Activated CD4-positive, alpha-beta T cell treated with anti-CD3 and anti-CD28 coated beads, Interleukin-2, amount 10 ng/mL, durations not matched to agents 24 days and 14 days (primary cell): ENCODE data around the gene SCAF1. TPM values are rescaled to one million over a fixed set of nuclear protein-coding genes. Genes with fewer than 3 reads are reported as not detected.
"Not testable (repeated sequence)": the region's sequence is repeated elsewhere in the genome, so short reads cannot be mapped to it uniquely, and the experiment has no call there.

ENCODE experiments used
- DNase-seq: peaks from one replicate; pipeline ENCODE4 v3.0.0; 2022
- H3K27ac Mint-ChIP-seq: one replicate; pipeline ENCODE4 v1.8.0; 2022; ENCODE audit warnings: mild to moderate bottlenecking, mixed read lengths
- H3K27me3 Mint-ChIP-seq: one replicate; pipeline ENCODE4 v1.8.0; 2022; ENCODE audit warnings: mixed read lengths
- H3K36me3 Mint-ChIP-seq: one replicate; pipeline ENCODE4 v1.8.0; 2022; ENCODE audit warnings: low read depth, mild to moderate bottlenecking, mixed read lengths
- H3K4me1 Mint-ChIP-seq: one replicate; pipeline ENCODE4 v1.8.0; 2021; ENCODE audit warnings: mixed read lengths
- H3K4me3 Mint-ChIP-seq: one replicate; pipeline ENCODE4 v1.8.0; 2022; ENCODE audit warnings: mild to moderate bottlenecking, moderate library complexity, mixed read lengths
- H3K9me3 Mint-ChIP-seq: one replicate; pipeline ENCODE4 v1.8.0; 2021; ENCODE audit warnings: mixed read lengths
- intact Hi-C: fragments of 100-400 bp; cut with micrococcal nuclease; formaldehyde crosslinking; loops from one replicate; pipeline ENCODE4 v1.15.1; 2023
- total RNA-seq: library from RNA; stranded (reverse); gene quantifications from 2 replicates; pipeline ENCODE4 v1.2.3, GENCODE V29; 2022

SCAF1 gene
- total RNA-seq, 1 donor from 2014 or later: 84.9 TPM

DNA sequence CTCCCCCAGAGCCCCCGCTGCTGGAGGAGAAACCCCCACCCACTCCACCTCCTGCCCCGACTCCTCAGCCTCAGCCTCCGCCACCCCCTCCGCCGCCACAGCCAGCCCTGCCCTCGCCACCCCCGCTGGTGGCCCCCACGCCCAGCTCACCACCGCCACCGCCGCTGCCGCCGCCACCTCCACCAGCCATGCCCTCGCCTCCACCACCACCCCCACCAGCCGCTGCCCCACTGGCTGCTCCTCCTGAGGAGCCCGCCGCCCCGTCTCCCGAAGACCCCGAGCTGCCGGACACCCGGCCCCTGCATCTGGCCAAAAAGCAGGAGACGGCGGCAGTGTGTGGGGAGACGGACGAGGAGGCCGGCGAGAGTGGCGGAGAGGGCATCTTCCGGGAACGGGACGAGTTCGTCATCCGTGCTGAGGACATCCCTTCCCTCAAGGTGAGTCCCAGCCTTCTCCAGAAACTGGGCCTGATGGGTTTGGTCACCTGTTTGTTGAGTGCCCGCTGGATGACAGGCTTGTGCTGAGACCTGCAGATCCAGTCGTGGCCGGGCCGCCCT, 40.4 kb upstream of the SCAF1 start:
- intact Hi-C loops: no loop called here
- no peak for DNase-seq
- Mint-ChIP-seq H3K27ac (no peak overlapping the region), H3K36me3 (peaks cover 41% of the 10 kb centered on the region), H3K9me3 (no peaks in the 10 kb centered on the region), H3K4me1 (peaks cover 5% of the 10 kb centered on the region), H3K27me3 (no peaks in the 10 kb centered on the region), H3K4me3 (no peak overlapping the region)

DNA sequence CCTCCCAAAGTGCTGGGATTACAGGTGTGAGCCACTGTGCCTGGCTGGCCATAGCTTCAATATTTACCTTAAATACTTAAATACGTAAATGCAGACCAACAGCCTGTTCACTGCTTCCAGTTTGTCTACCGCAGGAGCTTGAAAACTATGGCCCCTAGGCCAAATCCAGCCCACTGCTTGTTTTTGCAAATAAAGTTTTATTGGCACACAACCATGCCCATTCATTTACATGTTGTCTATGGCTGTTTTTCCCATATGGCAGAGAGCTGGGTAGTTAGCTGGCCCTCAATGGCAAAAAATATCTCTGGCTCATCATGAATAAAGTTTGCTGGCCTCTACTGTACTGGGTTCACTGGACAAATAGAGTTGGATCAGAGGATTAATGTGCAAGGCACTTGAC, 39.2 kb upstream of the SCAF1 start:
- no peak overlapping the region for H3K27ac Mint-ChIP-seq
- H3K36me3 Mint-ChIP-seq: peaks cover 48% of the 10 kb centered on the region
- no peaks in the 10 kb centered on the region for H3K27me3 Mint-ChIP-seq
- DNase-seq: no peak
- no peak overlapping the region for H3K4me3 Mint-ChIP-seq
- intact Hi-C loops: no loop called here
- no peaks in the 10 kb centered on the region for H3K9me3 Mint-ChIP-seq
- peaks cover 5% of the 10 kb centered on the region for H3K4me1 Mint-ChIP-seq

DNA sequence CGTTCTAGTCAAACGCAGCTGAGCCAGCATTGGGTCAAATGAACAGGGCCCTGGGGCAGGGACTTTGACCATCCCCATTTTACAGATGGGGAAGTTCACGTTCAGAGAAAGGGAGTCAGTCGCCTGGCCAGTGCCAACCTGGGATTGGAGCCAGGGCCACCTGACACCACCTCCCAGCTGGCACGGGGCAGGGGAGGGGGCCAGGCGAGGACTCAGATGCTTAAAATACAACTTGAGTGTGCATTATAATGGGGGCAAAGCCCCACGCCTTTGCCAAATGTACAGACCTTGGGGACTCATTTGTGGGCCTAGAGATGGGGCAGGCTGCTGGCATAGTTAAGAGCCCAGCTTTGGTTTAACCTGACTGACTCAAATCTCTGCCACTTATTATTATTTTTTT, 36.4 kb upstream of the SCAF1 start:
- intact Hi-C loops: no loop called here
- Mint-ChIP-seq H3K4me3 (no peak overlapping the region), H3K9me3 (no peaks in the 10 kb centered on the region), H3K27me3 (no peaks in the 10 kb centered on the region), H3K4me1 (peaks cover 3% of the 10 kb centered on the region), H3K36me3 (peaks cover 42% of the 10 kb centered on the region), H3K27ac (no peak overlapping the region)
- DNase-seq: no peak

DNA sequence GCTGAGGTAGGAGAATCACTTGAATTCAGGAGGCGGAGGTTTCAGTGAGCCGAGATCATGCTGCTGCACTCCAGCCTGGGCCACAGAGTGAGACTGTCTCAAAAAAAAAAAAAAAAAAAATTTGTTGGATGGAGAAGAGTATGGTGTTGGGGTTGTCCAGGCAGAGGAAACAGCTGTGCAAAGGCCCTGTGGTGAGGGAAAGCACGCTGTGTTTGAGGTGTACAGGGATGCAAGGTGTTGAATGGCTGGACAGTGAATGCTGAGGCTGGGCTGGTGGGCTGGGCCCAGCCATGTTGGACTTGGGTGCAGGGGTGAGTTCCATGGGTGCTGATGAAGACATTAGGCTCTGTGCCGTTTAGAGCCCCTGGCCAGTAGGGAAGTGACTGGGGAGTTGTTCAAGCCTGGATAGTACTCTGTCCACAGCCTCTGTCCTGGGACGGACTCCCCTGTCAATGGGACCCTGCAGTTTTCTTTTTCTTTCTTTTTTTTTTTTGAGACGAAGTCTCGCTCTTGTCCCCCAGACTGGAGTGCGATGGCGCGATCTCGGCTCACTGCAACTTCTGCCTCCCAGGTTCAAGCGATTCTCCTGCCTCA, 32.4 kb upstream of the SCAF1 start:
- Mint-ChIP-seq H3K27ac (no peak overlapping the region), H3K9me3 (no peaks in the 10 kb centered on the region), H3K27me3 (no peaks in the 10 kb centered on the region), H3K4me3 (no peak overlapping the region), H3K4me1 (peaks cover 9% of the 10 kb centered on the region), H3K36me3 (peaks cover 30% of the 10 kb centered on the region)
- intact Hi-C loops: no loop called here
- no peak for DNase-seq

DNA sequence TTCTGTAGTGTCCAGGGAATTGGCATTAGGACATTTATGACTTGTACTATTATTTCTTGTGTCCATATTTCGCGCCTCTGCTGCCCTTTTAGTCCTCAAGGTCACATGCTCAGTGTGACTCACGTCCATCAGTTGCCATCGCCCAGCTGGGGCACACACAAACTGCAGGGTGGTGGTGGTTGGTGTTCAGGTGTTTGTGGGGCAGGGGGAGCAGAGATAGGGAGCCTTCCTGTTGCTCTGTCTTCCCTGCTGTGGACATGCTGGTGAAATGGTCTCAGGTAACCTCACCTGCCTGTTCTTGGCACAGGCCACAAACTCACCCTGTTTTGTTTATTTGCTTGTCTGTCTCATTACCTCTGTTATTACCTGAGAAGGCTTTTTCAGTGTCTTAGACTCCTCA, 28.6 kb upstream of the SCAF1 start:
- no peak for DNase-seq
- Mint-ChIP-seq H3K36me3 (peaks cover 53% of the 10 kb centered on the region), H3K9me3 (no peaks in the 10 kb centered on the region), H3K27me3 (no peaks in the 10 kb centered on the region), H3K4me3 (no peak overlapping the region), H3K4me1 (peaks cover 9% of the 10 kb centered on the region), H3K27ac (no peak overlapping the region)
- intact Hi-C loops: no loop called here

DNA sequence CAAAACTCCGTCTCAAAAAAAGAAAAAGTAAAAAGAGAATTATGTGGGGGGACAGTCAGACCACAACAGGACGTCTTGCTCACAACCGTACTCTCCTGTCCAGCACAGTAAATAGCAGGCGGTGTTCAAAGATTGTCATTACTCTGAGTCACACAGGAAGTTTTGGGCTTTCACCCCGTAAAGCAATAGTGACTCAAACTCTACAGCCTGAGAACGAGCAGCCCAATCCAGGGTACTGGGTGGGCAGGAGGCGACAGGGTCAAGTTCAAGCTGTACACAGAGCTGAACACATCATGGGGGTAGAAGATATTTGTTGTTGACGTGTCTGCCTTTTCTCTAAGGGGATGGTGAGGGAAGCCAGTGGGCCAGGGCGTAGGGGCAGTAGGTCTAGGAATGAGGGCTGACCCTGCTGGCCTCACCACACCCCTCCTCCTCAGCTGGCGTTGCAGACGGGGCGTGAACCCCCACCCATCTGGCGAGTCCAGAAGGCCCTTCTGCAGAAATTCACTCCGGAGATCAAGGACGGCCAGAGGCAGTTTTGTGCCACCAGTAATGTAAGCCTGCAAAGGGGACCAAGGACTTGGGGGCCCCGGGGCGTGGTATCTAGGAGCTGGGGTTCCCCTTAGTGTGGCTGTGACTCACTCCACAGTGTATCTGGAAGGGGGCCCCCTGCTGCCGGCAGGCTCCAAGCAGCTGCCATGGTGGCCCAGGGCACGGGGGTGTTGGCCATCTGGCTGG, 27.7 kb upstream of the SCAF1 start:
- no peak overlapping the region for H3K4me3 Mint-ChIP-seq
- H3K27me3 Mint-ChIP-seq: no peaks in the 10 kb centered on the region
- intact Hi-C loops: no loop called here
- H3K27ac Mint-ChIP-seq: peak overlapping the region; percentile 55
- peaks cover 9% of the 10 kb centered on the region for H3K4me1 Mint-ChIP-seq
- peaks cover 53% of the 10 kb centered on the region for H3K36me3 Mint-ChIP-seq
- no peak for DNase-seq
- no peaks in the 10 kb centered on the region for H3K9me3 Mint-ChIP-seq

DNA sequence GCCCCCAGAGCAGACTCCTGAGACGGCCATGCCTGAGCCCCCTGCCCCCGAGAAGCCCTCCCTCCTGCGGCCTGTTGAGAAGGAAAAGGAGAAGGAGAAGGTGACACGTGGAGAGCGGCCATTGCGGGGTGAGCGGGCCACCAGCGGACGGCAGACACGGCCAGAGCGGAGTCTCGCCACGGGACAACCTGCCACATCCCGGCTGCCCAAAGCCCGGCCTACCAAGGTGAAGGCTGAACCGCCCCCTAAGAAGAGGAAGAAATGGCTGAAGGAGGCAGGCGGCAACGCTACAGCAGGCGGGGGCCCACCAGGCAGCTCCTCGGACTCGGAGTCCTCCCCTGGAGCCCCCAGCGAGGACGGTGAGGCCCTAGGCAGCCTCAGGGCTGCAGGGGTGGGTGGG, 26.1 kb upstream of the SCAF1 start:
- H3K36me3 Mint-ChIP-seq: peaks cover 51% of the 10 kb centered on the region
- intact Hi-C loops: no loop called here
- H3K9me3 Mint-ChIP-seq: no peaks in the 10 kb centered on the region
- no peak overlapping the region for H3K27ac Mint-ChIP-seq
- peaks cover 9% of the 10 kb centered on the region for H3K4me1 Mint-ChIP-seq
- no peak for DNase-seq
- no peaks in the 10 kb centered on the region for H3K27me3 Mint-ChIP-seq
- no peak overlapping the region for H3K4me3 Mint-ChIP-seq

DNA sequence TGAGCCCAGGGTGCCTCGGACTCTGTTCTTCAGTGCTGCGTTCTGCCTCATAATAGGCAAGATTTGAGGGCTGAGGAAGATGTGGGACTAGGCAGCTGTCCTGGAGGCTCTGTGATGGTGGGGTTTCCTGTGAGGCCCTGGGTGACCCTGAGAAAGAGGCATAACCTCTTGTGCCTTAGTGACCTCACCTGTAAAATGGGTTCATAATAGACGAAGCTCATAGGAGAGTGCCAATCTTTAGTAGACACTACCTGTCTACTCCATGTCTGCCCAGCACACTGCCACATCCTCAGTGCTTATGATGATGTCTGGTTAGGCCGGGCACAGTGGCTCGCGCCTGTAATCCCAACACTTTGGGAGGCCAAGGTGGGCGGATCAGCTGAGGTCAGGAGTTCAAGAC, 25.5 kb upstream of the SCAF1 start:
- intact Hi-C loops: no loop called here
- peaks cover 55% of the 10 kb centered on the region for H3K36me3 Mint-ChIP-seq
- no peak overlapping the region for H3K27ac Mint-ChIP-seq
- no peak for DNase-seq
- peaks cover 9% of the 10 kb centered on the region for H3K4me1 Mint-ChIP-seq
- H3K27me3 Mint-ChIP-seq: no peaks in the 10 kb centered on the region
- H3K9me3 Mint-ChIP-seq: no peaks in the 10 kb centered on the region
- H3K4me3 Mint-ChIP-seq: no peak overlapping the region

DNA sequence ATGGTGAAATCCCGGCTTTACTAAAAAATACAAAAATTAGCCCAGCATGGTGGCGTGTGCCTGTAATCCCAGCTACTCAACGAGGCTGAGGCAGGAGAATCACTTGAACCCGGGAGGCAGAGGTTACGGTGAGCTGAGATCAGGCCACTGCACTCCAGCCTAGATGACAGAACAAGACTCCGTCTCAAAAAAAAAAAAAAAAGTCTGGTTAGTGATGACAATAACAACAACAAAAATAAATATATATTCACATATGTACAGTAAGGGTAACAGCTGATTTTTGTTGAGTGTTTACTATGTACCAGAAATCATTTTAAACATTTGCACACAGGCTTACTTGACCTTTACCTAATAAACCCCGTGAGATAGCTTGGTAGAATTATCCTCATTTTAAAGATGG, 25.1 kb upstream of the SCAF1 start:
- H3K4me1 Mint-ChIP-seq: peaks cover 9% of the 10 kb centered on the region
- H3K4me3 Mint-ChIP-seq: no peak overlapping the region
- no peak overlapping the region for H3K27ac Mint-ChIP-seq
- peaks cover 58% of the 10 kb centered on the region for H3K36me3 Mint-ChIP-seq
- DNase-seq: no peak
- no peaks in the 10 kb centered on the region for H3K27me3 Mint-ChIP-seq
- intact Hi-C loops: no loop called here
- H3K9me3 Mint-ChIP-seq: no peaks in the 10 kb centered on the region

DNA sequence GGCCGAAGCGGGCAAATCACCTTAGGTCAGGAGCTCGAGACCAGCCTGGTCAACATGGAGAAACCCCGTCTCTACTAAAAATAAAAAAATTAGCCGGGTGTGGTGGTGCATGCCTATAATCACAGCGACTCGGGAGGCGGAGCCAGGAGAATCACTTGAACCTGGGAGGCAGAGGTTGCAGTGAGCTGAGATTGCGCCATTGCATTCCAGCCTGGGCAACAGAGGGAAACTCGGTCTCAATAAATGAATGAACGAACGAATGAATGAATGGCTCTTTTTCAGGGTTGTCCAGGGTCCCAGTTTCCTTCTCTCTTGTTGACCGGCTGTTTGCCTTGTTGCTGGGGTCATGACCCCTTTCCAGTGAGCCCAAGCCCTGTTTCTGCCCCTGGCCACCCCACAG, 24.1 kb upstream of the SCAF1 start:
- intact Hi-C loops, DNase-seq, H3K4me1 Mint-ChIP-seq, H3K4me3 Mint-ChIP-seq, H3K9me3 Mint-ChIP-seq, H3K27me3 Mint-ChIP-seq, H3K27ac Mint-ChIP-seq: not testable (repeated sequence)
- H3K36me3 Mint-ChIP-seq: peaks cover 59% of the 10 kb centered on the region

DNA sequence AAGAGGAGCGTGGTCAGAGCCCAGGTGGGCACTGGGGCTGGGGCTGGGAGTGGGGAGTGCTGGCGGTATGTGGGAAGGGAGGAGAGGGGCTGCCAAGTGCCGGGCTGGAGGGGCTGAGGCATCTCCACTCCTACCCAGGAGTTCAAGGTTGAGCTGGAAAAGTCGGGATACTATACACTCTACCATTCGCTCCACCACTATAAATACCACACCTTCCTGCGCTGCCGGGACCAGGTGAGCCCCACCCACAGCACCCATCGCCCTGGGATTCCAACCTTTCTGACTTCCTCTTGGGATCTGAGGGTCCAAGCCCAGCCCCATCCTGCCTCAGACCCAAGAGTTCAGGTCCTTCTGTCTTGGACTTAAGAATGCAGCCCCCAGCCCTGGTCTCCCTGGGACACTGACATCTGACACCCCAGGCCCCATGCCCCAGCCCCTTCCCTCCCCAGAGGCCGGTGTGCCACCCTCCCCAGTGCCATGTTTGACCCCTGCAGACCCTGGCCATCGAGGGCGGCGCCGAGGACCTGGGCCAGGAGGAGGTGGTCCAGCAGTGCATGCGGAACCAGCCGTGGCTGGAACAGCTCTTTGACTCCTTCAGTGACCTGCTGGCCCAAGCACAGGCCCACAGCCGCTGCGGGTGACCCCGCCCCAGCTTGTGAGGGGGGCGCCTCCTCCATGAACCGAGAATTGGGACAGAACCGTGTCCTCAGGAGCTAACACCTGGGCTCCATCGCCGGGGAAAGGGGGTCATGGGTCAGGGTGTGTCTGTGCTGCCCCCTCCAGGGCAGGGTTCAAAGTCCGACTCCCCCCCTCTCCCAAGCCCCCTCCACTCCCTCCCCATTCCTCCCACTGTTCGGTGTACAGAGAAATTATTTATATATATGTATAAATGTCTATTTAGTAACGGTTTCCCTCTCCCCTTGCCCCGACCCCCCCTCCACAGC, 16.8 kb upstream of the SCAF1 start:
- intact Hi-C loops: no loop called here
- Mint-ChIP-seq H3K4me1 (no peaks in the 10 kb centered on the region), H3K27ac (no peak overlapping the region), H3K36me3 (peaks cover 32% of the 10 kb centered on the region), H3K4me3 (no peak overlapping the region), H3K27me3 (no peaks in the 10 kb centered on the region), H3K9me3 (no peaks in the 10 kb centered on the region)
- no peak for DNase-seq

DNA sequence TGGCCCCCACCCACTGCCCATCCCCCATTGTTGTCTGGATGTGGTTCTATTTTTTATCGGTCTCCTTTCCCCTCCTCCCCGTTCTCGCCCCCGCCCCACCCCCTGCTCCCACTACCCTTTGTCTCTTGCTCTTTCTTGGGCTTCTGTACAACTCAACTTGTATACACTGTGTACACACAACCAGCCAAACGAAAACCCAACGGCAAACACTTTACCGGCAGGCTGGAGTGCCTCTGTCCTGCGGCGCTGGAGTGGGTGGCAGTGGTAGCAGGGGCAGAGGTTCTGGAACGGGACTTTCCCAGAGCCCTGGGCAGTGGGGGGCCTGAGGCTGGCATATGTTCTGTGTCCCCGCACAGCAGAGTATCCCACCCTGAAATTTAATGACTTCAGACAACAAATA, 15.8 kb upstream of the SCAF1 start:
- H3K4me3 Mint-ChIP-seq: no peak overlapping the region

DNA sequence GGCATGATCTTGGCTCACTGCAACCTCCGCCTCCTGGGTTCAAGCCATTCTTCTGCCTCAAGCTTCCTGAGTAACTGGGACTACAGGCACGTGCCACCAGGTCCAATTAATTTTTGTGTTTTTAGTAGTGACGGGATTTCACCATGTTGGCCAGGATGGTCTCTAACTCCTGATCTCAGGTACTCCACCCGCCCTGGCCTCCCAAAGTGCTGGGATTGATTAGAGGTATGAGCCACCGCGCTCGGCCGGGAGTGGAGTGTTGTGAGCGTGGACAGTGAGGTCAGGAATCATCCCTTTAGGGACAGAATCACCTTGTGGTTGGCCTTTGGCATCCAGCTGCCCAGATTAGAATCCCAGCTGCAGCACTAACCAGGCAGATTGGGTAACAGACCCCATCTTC, 12.3 kb upstream of the SCAF1 start:
- H3K4me1 Mint-ChIP-seq: no peaks in the 10 kb centered on the region
- no peaks in the 10 kb centered on the region for H3K27me3 Mint-ChIP-seq
- intact Hi-C loops: no loop called here
- DNase-seq: no peak
- H3K4me3 Mint-ChIP-seq: no peak overlapping the region
- no peak overlapping the region for H3K27ac Mint-ChIP-seq
- no peaks in the 10 kb centered on the region for H3K9me3 Mint-ChIP-seq
- peaks cover 15% of the 10 kb centered on the region for H3K36me3 Mint-ChIP-seq

More for the DNA sequence above, 15.8 kb upstream of the SCAF1 start:
- intact Hi-C loops: no loop called here
- Mint-ChIP-seq H3K27ac (no peak overlapping the region), H3K4me1 (no peaks in the 10 kb centered on the region), H3K36me3 (peaks cover 32% of the 10 kb centered on the region), H3K9me3 (no peaks in the 10 kb centered on the region), H3K27me3 (no peaks in the 10 kb centered on the region)
- no peak for DNase-seq
